ENCODE measurements around the gene OSCP1.
A peak's percentile ranks its signal among the peaks of the same experiment; 100 is the strongest.
"Not testable (repeated sequence)": the region's sequence is repeated elsewhere in the genome, so short reads cannot be mapped to it uniquely, and the experiment has no call there.

The OSCP1 gene, protein sequence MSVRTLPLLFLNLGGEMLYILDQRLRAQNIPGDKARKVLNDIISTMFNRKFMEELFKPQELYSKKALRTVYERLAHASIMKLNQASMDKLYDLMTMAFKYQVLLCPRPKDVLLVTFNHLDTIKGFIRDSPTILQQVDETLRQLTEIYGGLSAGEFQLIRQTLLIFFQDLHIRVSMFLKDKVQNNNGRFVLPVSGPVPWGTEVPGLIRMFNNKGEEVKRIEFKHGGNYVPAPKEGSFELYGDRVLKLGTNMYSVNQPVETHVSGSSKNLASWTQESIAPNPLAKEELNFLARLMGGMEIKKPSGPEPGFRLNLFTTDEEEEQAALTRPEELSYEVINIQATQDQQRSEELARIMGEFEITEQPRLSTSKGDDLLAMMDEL

DNA sequence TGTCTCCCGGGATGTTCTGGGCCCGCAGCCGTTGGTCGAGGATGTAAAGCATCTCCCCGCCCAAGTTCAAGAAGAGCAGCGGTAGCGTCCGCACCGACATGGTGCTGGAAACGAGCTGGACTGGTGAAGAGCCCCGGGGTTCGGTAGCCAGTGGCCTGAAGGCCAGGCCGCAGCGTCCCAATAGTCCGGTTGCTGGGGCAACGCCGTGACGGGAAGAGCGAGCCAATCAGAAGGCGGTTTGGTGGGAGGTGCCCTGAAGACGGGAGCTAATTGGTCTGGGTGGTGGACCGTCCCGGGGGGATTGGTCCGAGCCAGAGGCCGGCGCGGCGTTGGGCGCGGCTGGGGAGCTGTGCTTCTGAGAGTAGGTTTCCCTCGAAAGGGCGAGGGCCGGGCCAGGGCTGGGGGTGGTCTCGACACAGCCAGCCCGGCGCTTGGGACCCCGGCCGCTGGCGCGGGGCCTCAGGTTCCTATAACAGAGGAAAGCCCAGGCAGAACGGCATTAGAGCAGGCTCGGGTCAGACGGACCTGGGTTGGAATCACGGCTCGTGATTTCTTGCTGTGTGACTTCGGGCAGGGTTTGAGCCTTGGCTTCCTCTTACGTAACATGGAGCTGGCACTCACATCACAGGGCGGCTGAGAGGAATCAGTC lies at the start of gene OSCP1:
Gene OSCP1 (minus strand): TSS at position 182 of the 649 bp plus-strand sequence. CDS start 82 bp downstream, at position 100.
- no peaks in the 10 kb centered on the region for H3K27me3 Mint-ChIP-seq
- peak within 1 kb of the TSS; percentile 80 for H3K4me3 Mint-ChIP-seq
- peak; percentile 99 for ATAC-seq
- no peaks in the 10 kb centered on the region for H3K9me3 Mint-ChIP-seq
- H3K4me1 Mint-ChIP-seq, result peaks cover 14% of the 10 kb centered on the region
- H3K36me3 Mint-ChIP-seq, result peaks cover 14% of the 10 kb centered on the region
- H3K27ac Mint-ChIP-seq, result peak within 1 kb of the TSS; percentile 89

DNA sequence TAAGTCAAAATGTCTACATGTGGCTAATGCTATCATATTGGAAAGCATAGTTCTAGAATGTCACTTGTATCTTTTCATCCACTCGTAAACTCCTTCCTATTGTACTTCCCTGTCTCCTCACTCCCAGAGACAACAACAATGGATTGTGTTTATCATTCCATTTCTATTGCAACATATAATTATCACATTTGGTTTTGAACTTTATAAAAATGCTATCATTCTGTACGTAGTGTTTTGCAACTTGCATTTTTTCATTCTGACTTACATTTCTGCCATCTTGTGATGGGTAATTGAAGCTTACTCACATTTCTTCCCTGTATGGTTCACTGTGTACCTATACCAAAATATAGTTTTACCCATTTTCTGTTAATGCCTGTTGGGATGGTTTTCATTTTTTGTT lies 47.0 kb upstream of the OSCP1 start:
- H3K4me1 Mint-ChIP-seq, result no peaks in the 10 kb centered on the region
- ATAC-seq, result no peak
- H3K27me3 Mint-ChIP-seq, result peaks cover 9% of the 10 kb centered on the region
- H3K27ac Mint-ChIP-seq, result no peak overlapping the region
- H3K9me3 Mint-ChIP-seq, result peaks cover 3% of the 10 kb centered on the region
- no peaks in the 10 kb centered on the region for H3K36me3 Mint-ChIP-seq
- no peak overlapping the region for H3K4me3 Mint-ChIP-seq

DNA sequence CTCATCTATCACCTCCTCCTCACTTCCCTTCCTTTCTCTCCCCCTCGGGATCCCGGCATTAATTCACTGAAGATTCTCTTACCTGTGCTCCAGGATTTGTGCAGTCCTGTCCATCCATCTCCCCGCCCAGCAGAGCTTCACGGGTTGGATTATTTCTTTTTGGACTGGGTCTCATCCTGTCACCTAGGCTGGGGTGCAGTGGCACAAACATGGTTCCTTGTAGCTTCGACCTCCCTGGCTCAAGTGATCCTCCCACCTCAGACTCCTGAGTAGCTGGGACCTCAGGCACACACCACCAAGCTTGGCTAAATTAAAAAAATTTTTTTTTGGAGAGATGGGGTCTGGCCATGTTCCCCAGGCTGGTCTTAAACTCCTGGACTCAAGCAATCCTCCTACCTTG lies 44.7 kb upstream of the OSCP1 start:
- Mint-ChIP-seq H3K27ac (no peak overlapping the region), H3K4me3 (no peak overlapping the region)
- no peak for ATAC-seq

DNA sequence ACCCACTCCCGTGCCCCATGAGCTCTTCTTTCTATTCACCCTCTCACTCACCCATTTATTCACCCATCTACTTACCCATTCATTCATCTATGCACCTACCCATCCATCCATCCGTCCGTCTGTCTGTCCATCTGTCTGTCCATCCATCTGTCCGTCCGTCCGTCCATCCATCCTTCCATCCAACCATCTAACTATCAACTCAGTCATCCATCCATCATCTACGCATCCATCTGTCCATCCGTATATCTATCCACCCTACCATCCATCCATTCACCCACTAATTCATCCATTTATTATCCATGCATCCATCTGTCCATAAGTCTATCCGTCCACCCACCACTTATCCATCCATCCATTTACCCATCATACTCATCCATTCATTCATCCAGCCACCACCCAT lies 43.3 kb upstream of the OSCP1 start:
- Mint-ChIP-seq H3K4me1 (no peaks in the 10 kb centered on the region), H3K9me3 (peaks cover 3% of the 10 kb centered on the region), H3K27me3 (peaks cover 9% of the 10 kb centered on the region), H3K4me3 (no peak overlapping the region), H3K27ac (no peak overlapping the region), H3K36me3 (no peaks in the 10 kb centered on the region)
- ATAC-seq, result no peak

More for the DNA sequence above, 44.7 kb upstream of the OSCP1 start:
- H3K36me3 Mint-ChIP-seq, result no peaks in the 10 kb centered on the region
- H3K27me3 Mint-ChIP-seq, result peaks cover 9% of the 10 kb centered on the region
- no peaks in the 10 kb centered on the region for H3K4me1 Mint-ChIP-seq
- peaks cover 3% of the 10 kb centered on the region for H3K9me3 Mint-ChIP-seq

DNA sequence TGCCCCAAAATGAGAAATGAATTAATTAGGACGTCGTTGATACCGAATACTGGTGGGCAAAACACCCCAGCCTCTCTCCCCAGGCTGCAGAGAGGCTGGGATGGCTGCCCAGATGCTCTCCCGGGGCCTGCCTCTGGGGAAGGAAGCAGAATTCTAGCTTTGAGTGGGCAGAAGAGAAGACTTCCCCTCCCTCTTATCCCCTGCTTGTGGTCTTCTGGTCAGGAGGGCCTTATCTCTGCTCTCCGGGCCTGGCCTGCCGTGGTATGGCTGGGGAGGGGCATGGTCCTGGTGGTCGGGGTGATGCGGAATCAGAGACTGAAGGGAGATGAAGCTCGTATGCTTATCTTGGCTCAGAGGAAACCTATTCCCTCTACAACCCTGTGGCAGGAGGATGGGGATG lies 42.2 kb upstream of the OSCP1 start:
- Mint-ChIP-seq H3K27ac (no peak overlapping the region), H3K4me1 (peaks cover 2% of the 10 kb centered on the region), H3K9me3 (peaks cover 3% of the 10 kb centered on the region), H3K4me3 (no peak overlapping the region), H3K27me3 (peaks cover 9% of the 10 kb centered on the region), H3K36me3 (no peaks in the 10 kb centered on the region)
- ATAC-seq, result no peak

DNA sequence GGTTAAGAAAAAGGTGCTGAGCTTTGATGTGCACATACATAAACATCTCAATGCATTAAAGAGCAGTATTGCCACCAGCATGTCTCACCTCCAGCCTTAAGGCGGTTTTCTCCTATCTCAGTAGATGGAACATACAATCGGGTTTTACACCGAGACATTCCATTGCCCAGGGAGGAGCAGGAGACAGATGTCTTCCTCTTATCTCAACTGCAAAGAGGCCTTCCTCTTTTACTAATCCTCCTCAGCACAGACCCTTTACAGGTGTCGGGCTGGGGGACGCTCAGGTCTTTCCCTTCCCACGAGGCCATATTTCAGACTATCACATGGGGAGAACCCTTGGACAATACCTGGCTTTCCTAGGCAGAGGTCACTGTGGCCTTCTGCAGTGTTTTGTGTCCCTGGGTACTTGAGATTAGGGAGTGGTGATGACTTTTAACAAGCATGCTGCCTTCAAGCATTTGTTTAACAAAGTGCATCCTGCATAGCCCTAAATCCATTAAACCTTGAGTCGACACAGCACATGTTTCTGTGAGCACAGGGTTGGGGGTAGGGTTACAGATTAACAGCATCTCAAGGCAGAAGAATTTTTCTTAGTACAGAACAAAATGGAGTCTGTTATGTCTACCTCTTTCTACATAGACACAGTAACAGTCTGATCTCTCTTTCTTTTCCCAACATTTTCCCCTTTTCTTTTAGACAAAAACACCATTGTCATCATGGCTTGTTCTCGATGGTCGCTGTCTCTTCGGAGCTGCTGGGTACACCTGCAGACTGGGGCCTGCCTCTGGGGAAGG lies 39.2 kb upstream of the OSCP1 start:
- H3K27ac Mint-ChIP-seq, H3K27me3 Mint-ChIP-seq, ATAC-seq: not testable (repeated sequence)

DNA sequence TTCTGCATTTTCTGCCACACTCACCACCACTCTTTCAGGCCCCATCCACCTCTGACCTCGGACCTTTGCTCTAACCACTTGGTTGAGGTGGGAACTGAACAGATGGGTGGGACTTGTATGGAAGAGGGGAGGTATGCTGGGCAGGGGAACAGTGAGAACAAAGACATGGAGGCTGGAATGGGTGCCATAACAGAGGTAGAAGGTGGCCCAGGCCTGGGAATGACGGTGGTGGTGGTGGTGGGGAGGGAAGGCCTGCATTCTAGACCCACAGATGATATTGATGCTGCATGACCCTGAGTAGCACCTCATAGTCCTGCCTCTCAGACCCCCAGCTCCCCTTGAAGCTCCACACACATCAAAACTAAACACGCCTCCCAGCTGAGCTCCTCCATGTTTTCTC lies 37.7 kb upstream of the OSCP1 start:
- Mint-ChIP-seq H3K27ac (no peak overlapping the region), H3K4me1 (peaks cover 23% of the 10 kb centered on the region), H3K36me3 (no peaks in the 10 kb centered on the region), H3K4me3 (no peak overlapping the region), H3K27me3 (no peaks in the 10 kb centered on the region), H3K9me3 (no peaks in the 10 kb centered on the region)
- ATAC-seq, result no peak

More for the DNA sequence above, 39.2 kb upstream of the OSCP1 start:
- not testable (repeated sequence) for H3K9me3 Mint-ChIP-seq, H3K4me3 Mint-ChIP-seq, H3K36me3 Mint-ChIP-seq
- peaks cover 23% of the 10 kb centered on the region for H3K4me1 Mint-ChIP-seq

DNA sequence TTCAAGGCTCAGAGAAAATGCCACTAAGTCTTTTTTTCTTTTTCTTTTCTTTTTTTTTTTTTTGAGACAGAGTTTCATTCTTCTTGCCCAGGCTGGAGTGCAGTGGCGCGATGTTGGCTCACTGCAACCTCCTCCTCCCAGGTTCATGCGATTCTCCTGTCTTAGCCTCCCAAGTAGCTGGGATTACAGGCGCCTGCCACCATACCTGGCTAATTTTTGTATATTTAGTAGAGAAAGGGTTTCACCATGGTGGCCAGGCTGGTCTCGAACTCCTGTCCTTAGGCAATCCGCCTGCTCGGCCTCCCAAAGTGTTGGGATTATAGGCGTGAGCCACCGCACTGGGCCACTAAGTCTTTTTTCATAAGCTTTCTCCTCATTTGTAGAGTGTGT lies 37.1 kb upstream of the OSCP1 start:
- H3K36me3 Mint-ChIP-seq, ATAC-seq, H3K9me3 Mint-ChIP-seq, H3K4me3 Mint-ChIP-seq, H3K27me3 Mint-ChIP-seq: not testable (repeated sequence)
- peaks cover 24% of the 10 kb centered on the region for H3K4me1 Mint-ChIP-seq
- peak overlapping the region; percentile 79 for H3K27ac Mint-ChIP-seq

DNA sequence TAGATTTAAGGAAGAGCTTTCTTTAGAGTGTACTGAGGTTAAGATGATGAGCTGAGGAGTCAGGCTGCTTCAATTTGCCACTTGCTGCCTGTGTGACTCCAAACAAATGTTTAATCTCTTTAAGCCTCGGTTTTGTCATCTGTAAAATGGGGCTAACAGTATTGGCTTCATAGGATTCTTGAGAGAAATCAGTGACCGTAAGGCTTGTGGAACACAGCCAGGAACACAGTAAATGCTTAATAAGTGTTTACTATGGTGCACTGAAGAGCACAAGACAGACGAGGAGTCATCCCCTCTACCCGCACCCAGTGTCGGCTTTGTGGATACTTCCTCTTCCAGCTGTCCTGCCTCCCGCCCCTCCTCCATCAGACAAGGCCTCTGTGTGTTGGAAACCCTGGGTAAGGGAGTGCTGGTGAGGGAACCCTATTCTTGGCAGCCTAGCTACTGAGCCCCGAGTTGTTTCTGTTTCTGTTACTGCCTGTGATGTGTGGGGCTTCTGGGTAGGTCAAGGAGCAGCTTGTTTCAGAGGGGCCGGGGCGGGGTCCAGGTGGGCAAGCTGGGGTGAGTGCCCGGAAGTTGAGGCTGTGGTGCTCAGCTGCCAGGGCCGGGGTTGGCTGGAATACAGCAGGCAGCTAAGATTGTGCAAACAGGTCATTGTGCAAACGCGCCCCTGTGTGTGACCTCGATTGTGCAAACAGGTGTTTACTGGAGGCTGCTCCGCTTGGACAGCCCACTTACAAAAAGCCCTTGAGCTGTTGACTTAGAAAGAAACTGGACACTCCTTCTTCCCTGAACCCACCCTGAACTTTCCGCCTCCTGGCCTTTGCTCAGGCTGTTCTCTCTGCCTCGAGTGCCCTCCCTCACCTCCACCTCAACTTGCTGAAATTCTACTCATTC lies 36.4 kb upstream of the OSCP1 start:
- Mint-ChIP-seq H3K4me3 (peak overlapping the region; percentile 18), H3K27me3 (peaks cover 8% of the 10 kb centered on the region), H3K4me1 (peaks cover 30% of the 10 kb centered on the region), H3K36me3 (no peaks in the 10 kb centered on the region), H3K9me3 (no peaks in the 10 kb centered on the region), H3K27ac (peak overlapping the region; percentile 79)
- peak; percentile 72 for ATAC-seq

DNA sequence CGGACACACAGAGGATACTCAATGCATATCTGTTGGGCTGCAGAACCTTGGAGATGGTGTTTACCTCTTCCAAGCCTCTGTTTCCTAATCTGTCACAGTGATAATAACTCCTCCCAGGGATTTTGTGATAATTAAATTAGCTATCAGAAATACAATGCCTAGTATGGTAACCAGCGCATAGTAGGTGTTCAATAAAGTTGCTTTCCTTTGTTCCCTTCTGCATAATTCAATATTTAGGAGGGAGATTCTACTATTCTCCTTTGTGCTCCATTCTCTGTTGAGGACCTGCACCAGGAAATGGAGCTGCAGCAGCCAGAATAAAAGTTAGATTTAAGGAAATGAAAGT lies 35.8 kb upstream of the OSCP1 start:
- H3K27me3 Mint-ChIP-seq, result peaks cover 12% of the 10 kb centered on the region
- no peak overlapping the region for H3K4me3 Mint-ChIP-seq
- H3K9me3 Mint-ChIP-seq, result no peaks in the 10 kb centered on the region

DNA sequence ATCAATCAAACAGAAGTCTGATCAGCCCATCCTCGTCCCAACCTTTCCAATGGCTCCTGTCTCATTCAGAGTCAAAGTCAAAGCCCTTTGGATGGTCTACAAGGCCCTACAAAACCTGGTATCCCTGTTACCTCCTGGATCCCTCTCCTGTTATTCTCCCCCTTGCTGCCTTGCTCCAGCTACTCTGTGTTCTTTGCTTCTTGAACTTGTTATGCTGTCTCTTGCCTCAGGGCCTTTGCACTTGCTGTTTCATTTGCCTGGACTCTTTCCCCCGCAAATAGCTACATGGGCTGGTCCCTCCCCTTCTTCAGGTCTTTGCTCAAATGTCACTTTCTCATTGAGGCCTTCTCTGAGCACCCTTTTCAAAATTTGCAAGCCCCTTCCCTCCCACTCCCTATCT lies 33.8 kb upstream of the OSCP1 start:
- Mint-ChIP-seq H3K9me3 (no peaks in the 10 kb centered on the region), H3K36me3 (no peaks in the 10 kb centered on the region), H3K4me1 (peaks cover 31% of the 10 kb centered on the region), H3K27me3 (peaks cover 12% of the 10 kb centered on the region), H3K27ac (no peak overlapping the region), H3K4me3 (no peak overlapping the region)
- no peak for ATAC-seq

More for the DNA sequence above, 35.8 kb upstream of the OSCP1 start:
- Mint-ChIP-seq H3K4me1 (peaks cover 31% of the 10 kb centered on the region), H3K36me3 (no peaks in the 10 kb centered on the region), H3K27ac (peak overlapping the region; percentile 79)
- ATAC-seq, result no peak

DNA sequence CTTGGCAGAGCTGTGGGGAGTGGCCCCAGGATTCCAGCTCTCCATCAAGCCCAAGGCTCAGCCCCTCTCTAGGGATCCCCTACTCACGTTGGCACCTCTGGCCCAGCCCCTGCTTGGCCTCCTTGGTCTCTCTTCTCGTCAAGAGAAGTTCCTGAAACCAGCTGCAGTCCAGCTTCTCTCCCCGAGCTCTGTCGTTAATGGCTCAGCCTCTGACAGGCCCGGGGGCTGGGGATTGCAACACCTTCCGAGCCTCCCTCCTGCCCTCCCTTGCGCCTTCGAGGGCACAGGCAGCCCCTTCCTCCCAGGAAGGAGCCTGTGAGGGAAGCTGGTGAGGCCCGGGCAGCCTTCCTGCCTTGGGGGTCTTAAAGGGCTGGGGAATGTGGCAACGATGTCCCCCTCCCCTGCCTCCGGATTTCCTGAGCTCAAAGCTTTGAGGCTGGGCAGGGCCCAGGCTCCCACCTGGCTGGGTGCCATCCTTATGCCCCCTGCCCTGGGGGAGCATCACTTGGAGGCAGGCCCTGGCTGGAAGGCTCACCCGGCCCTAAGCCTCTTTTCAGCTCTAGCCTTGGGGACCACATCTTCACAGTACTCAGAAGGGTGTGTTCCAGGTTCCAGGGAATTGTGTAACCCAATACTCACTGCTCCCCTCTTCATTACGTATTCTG lies 32.6 kb upstream of the OSCP1 start, which contains the start of gene CSF3R:
Gene CSF3R (minus strand): TSS at position 190 of the 665 bp plus-strand sequence. CDS start 3,417 bp downstream, outside the sequence.
- Mint-ChIP-seq H3K4me3 (no peak within 1 kb of the TSS), H3K9me3 (no peaks in the 10 kb centered on the region), H3K27ac (no peak within 1 kb of the TSS), H3K36me3 (no peaks in the 10 kb centered on the region), H3K4me1 (peaks cover 31% of the 10 kb centered on the region), H3K27me3 (peaks cover 12% of the 10 kb centered on the region)
- no peak for ATAC-seq

DNA sequence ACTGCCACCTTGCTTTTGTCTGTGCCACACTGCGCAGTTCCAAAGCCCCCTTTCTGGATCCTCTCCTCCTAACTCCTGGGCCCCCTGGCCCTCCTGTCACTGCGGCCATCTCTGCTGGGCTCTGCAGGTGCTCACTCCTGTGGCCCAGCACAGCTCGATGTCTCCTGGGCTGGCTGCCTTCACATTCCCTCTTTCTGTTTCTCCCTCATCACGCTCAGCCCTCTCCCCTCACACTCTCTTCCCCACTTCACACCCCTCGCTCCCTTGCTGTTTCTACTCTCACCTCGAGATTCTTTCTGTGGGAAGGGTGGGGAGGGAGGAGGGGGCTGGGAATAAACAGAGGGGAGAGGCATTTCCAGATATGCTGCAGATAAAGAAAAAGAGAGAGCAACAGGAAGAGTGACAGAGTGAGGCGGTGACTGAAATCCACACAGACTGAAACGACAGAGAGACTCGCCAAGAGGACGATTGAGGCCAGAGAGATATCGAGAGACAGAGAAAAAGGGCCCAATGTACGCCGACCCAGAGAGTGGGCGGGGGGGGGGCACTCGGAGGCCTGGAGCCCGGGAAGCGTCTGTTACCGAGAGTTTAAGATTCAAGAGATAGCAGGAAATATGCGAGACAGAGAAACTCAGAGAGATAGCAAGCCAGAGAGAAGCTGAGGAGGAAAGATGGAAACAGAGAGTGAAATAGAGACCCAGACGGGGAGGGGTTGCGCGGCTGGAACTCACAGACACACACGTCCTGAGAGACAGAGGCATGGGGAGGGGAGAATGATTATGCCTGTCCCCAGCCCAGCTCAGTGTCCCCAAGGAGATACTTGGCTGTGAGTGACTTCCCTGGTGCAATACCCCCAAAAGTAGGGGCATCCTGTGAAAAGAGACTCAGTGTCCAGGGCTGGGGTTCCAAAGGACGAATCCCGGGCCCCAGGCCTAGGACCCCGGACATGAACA lies 31.8 kb upstream of the OSCP1 start:
- H3K27ac Mint-ChIP-seq, result no peak overlapping the region
- ATAC-seq, result peak; percentile 38
- H3K36me3 Mint-ChIP-seq, result no peaks in the 10 kb centered on the region

More for the DNA sequence above, 31.8 kb upstream of the OSCP1 start:
- Mint-ChIP-seq H3K9me3 (no peaks in the 10 kb centered on the region), H3K4me3 (no peak overlapping the region), H3K4me1 (peaks cover 24% of the 10 kb centered on the region), H3K27me3 (peaks cover 12% of the 10 kb centered on the region)

All from stimulated activated memory B cell treated with anti-CD40 and anti-IgM and Interleukin-4, amounts not matched to agents 10 μg/mL and 1 μg/mL and 100 μg/mL, for 72 hours (primary cell).